ENCODE data around the gene ANKRA2. TPM values are rescaled to one million over a fixed set of nuclear protein-coding genes. Genes with fewer than 3 reads are reported as not detected.
A peak's percentile ranks its signal among the peaks of the same experiment; 100 is the strongest.

The ANKRA2 gene
- total RNA-seq, 2 donors from 2014 or later, result 17.5 to 18.3 TPM

DNA sequence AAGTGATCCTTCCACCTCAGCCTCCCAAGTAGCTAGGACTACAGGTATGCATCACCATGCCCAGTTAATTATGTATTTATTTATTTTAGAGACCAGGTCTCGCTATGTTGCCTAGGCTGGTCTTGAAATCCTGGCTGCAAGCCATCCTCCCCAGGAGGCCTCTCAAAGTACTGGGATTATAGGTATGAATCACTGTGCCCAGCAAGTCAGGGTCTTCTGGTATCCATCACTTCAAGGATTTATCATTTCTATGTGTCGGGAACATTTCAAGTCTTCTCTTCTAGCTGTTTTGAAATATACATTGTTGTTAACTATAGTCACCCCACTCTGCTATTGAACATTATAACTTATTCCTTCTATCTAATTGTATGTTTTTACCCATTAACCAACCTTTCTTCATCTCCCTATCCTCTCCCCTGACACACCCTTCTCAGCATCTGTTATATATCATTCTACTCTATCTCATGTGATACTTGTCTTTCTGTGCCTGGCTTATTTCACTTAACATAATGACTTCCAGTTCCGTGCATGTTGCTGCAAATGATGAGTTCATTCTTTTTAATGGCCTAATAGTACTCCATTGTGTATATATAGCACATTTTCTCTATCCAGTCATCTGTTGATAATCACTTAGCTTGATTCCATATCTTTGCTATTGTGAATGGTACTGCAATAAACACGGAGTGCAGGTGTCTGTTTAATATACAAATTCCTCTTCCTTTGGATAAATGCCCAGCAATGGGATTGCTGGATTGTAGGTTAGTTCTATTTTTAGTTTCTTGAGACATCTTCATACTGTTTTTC, 26.5 kb upstream of the ANKRA2 start:
- TF ChIP-seq, protein P1, sequence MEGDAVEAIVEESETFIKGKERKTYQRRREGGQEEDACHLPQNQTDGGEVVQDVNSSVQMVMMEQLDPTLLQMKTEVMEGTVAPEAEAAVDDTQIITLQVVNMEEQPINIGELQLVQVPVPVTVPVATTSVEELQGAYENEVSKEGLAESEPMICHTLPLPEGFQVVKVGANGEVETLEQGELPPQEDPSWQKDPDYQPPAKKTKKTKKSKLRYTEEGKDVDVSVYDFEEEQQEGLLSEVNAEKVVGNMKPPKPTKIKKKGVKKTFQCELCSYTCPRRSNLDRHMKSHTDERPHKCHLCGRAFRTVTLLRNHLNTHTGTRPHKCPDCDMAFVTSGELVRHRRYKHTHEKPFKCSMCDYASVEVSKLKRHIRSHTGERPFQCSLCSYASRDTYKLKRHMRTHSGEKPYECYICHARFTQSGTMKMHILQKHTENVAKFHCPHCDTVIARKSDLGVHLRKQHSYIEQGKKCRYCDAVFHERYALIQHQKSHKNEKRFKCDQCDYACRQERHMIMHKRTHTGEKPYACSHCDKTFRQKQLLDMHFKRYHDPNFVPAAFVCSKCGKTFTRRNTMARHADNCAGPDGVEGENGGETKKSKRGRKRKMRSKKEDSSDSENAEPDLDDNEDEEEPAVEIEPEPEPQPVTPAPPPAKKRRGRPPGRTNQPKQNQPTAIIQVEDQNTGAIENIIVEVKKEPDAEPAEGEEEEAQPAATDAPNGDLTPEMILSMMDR (IDR thresholded peaks at IDR 0.05), result no peak
- H3K36me3 ChIP-seq, result no peaks in the 10 kb centered on the region
- no peak for DNase-seq
- no peaks in the 10 kb centered on the region for H3K4me1 ChIP-seq
- no peaks in the 10 kb centered on the region for H3K9me3 ChIP-seq
- intact Hi-C loops (cut with DNase I), result loop anchor here (2.0 to 5.0 kb wide), 2 partner anchors 100 to 201 kb away; no protein-coding TSS in a partner anchor
- H3K9ac ChIP-seq (ENCODE audit: low read depth in 2 of 2, low read length in 2 of 2), result no peak overlapping the region
- H3K27me3 ChIP-seq, result no peaks in the 10 kb centered on the region
- H3K27ac ChIP-seq, result no peak overlapping the region
- H3K4me3 ChIP-seq, result no peak overlapping the region

DNA sequence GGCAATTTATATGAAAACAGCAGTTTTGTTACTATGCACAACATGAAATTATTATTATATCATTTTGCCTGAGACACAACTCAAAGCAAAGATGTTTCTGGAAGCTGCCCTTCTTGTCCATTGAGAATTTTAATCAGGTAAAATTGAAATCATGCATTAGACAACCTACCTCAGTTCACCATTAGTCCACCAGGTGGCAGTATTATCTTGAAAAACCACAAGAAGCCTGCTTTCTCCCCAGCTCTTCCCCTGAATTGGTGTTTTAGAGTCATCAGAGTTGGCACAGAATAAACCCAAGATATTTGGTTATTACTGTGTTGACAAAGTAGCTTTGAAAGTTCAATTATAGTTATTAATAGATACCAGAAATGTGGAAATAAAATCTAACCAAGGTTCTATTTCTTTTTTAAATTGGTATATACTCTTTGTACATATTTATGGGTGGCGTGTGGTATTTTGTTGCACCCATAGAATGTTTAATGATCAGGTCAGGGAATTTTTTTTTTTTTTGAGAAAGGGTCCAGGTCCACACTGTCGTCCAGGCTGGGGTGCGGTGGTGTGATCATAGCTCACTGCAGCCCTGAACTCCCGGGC, 25.8 kb upstream of the ANKRA2 start:
- H3K27me3 ChIP-seq, result no peaks in the 10 kb centered on the region
- no peaks in the 10 kb centered on the region for H3K4me1 ChIP-seq
- DNase-seq, result peak; percentile 75
- TF ChIP-seq, protein P1 (IDR thresholded peaks at IDR 0.05), result peak; percentile 88
- no peak overlapping the region for H3K4me3 ChIP-seq
- no peak overlapping the region for H3K27ac ChIP-seq
- H3K9ac ChIP-seq (ENCODE audit: low read depth in 2 of 2, low read length in 2 of 2), result no peak overlapping the region
- H3K36me3 ChIP-seq, result no peaks in the 10 kb centered on the region
- no peaks in the 10 kb centered on the region for H3K9me3 ChIP-seq
- intact Hi-C loops (cut with DNase I), result loop anchor here (2.0 to 5.0 kb wide), 2 partner anchors 101 to 202 kb away; no protein-coding TSS in a partner anchor

DNA sequence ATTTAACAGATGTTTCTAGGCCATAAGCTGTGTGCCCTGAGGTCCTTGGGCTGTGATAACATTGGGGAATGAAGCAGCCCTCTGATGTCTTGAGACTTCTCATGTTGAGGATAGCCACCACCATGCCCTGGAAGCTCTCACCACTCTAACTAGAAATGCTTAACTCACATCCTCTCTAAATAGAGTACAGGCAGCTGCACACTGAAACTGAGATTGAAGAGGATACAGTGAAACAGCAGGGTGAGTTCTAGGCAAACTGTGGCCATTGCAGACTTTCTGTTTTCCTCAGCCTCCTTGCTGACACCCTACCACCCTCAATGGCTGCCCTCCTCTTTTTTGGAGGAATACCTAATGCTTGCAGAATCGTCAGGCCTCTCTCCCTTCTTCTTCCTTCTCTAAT, 22.5 kb upstream of the ANKRA2 start:
- no peaks in the 10 kb centered on the region for H3K4me1 ChIP-seq
- H3K27me3 ChIP-seq, result no peaks in the 10 kb centered on the region
- H3K9ac ChIP-seq (ENCODE audit: low read depth in 2 of 2, low read length in 2 of 2), result no peak overlapping the region
- H3K4me3 ChIP-seq, result no peak overlapping the region
- H3K27ac ChIP-seq, result no peak overlapping the region
- intact Hi-C loops (cut with DNase I), result no loop called here
- no peak for DNase-seq
- TF ChIP-seq, protein P1 (IDR thresholded peaks at IDR 0.05), result no peak
- no peaks in the 10 kb centered on the region for H3K36me3 ChIP-seq
- no peaks in the 10 kb centered on the region for H3K9me3 ChIP-seq

DNA sequence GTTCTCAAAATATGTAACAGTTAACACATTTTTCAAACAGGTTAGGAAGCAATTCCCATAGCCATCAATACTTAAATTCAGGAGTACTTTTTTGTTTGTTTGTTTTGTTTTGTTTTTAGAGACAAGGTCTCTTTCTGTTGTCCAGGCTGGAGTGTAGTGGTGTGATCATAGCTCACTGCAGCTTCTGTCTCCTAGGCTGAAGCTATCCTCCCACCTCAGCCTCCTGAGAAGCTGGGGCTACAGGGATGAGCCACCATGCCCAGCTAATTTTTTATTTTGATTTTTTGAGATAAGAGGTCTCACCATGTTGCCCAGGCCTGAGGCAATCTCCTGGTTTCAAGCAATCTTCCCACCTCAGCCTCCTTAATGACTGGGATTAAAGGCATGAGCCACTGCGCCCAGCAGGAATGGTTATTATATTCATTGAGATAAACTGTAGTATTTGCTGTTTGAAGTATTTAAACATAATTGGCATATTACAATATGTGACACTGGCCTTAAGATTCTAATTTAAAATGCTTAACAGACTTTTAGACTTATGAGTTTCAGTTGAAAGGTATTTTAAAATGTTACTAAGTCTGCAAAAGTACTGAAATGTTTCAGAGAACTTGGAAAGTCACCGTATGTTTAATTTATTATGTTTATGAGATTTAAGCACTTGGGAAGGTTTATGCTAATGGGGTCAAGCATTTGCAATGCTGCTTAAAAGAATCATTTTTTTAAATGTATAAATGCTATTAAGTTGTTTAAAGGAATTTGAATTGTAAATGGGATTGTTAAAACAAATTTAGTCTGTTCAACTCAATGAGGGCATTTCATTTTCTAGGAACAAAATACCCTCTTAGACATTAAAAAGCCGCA, 17.1 kb upstream of the ANKRA2 start:
- Histone ChIP-seq H3K9me3 (no peaks in the 10 kb centered on the region), H3K27me3 (no peaks in the 10 kb centered on the region), H3K36me3 (peaks cover 6% of the 10 kb centered on the region), H3K4me1 (no peaks in the 10 kb centered on the region), H3K9ac (ENCODE audit: low read depth in 2 of 2, low read length in 2 of 2) (no peak overlapping the region), H3K27ac (no peak overlapping the region), H3K4me3 (no peak overlapping the region)
- TF ChIP-seq, protein P1 (IDR thresholded peaks at IDR 0.05), result no peak
- intact Hi-C loops (cut with DNase I), result no loop called here
- no peak for DNase-seq

DNA sequence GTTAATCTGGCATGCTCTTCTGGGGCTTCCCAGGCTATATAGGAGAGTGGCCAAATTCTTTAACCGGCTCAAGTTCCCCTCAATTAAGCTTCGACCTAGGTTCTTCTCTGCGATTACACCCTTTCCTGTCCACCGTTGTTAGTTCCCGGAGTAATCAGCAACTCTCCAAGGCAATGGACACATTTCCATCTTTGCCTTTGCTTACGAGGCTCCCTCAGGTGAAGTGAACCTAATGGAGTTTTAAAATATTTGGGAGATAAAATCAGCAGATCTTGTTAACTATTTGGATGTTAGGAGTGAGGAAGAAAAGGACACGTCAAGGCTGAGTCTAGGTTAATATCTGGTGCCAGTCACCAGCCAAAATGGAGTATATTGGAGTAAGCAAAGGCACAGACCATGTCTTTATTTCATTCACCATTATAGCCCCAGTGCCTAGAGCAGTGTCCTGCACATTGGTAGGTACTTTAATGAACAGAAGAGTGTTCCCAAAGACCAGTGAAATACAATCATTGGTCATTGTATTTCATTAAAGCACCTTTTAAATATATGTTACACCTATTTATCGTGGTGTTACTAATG, 619 bp upstream of the ANKRA2 start:
- intact Hi-C loops (cut with DNase I), result no loop called here
- H3K4me3 ChIP-seq, result peak overlapping the region; percentile 84
- no peak for DNase-seq
- H3K4me1 ChIP-seq, result peaks cover 21% of the 10 kb centered on the region
- H3K27ac ChIP-seq, result peak overlapping the region; percentile 89
- TF ChIP-seq, protein P1 (IDR thresholded peaks at IDR 0.05), result no peak
- H3K27me3 ChIP-seq, result no peaks in the 10 kb centered on the region
- no peaks in the 10 kb centered on the region for H3K36me3 ChIP-seq
- peak overlapping the region; percentile 81 to 96 for H3K9ac ChIP-seq (ENCODE audit: low read depth in 2 of 2, low read length in 2 of 2)
- no peaks in the 10 kb centered on the region for H3K9me3 ChIP-seq
